HFF-Myc (cell line): ENCODE measurements around the gene KIAA0408.

Experiments used
- DNase-seq: peaks from one replicate; pipeline ENCODE4 v3.0.0-alpha.2; 2011; ENCODE audit warnings: low read depth; ENCODE audit errors: extremely low read depth
- H3K4me3 ChIP-seq: replicated peaks from 2 replicates; pipeline ENCODE4 v1.5.1; 2011; ENCODE audit warnings: low read depth, mild to moderate bottlenecking, control low read depth, low read length
- TF ChIP-seq, protein P1 (sequence below): IDR thresholded peaks from 2 replicates; pipeline ENCODE4 v1.5.1; 2012; ENCODE audit warnings: mild to moderate bottlenecking, low read depth, low read length, control low read depth; ENCODE audit errors: missing control alignments

KIAA0408 gene

GRCh38 chr6:127486934-127487333, 27.7 kb upstream of the KIAA0408 start:
- DNase-seq: no peak
- TF ChIP-seq, protein P1, sequence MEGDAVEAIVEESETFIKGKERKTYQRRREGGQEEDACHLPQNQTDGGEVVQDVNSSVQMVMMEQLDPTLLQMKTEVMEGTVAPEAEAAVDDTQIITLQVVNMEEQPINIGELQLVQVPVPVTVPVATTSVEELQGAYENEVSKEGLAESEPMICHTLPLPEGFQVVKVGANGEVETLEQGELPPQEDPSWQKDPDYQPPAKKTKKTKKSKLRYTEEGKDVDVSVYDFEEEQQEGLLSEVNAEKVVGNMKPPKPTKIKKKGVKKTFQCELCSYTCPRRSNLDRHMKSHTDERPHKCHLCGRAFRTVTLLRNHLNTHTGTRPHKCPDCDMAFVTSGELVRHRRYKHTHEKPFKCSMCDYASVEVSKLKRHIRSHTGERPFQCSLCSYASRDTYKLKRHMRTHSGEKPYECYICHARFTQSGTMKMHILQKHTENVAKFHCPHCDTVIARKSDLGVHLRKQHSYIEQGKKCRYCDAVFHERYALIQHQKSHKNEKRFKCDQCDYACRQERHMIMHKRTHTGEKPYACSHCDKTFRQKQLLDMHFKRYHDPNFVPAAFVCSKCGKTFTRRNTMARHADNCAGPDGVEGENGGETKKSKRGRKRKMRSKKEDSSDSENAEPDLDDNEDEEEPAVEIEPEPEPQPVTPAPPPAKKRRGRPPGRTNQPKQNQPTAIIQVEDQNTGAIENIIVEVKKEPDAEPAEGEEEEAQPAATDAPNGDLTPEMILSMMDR: no peak
- no peak overlapping the region for H3K4me3 ChIP-seq

DNA sequence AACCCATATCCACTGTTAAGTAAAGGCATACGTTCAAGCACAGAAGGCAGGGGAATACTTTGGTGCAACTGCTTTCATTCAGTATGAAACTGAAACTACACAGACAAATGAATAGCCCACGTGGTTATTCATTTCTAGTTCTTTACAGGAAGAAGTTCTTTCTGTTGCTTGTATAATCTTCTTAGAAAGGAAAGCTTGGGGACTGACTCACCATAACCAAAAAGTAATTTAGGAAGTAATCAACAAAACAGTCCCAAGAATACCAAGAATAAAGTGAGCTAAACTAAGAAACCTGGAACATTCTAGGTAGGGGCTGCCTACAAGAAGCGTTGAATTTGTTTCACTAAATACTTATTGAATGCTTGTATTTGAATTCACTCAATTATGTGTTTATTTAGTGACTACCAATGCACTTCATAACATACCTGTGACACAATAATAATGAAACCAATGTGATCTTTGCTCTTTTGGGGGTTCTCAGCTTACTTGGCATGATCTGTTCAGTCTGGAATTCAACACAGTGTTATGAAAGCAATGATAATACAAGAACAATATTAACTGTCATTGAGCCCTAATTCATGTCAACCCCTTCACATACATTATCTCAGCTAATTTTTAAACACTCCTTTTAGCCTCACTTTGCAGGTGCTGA, 25.1 kb upstream of the KIAA0408 start:
- H3K4me3 ChIP-seq: no peak overlapping the region
- no peak for DNase-seq
- TF ChIP-seq, protein P1: no peak

DNA sequence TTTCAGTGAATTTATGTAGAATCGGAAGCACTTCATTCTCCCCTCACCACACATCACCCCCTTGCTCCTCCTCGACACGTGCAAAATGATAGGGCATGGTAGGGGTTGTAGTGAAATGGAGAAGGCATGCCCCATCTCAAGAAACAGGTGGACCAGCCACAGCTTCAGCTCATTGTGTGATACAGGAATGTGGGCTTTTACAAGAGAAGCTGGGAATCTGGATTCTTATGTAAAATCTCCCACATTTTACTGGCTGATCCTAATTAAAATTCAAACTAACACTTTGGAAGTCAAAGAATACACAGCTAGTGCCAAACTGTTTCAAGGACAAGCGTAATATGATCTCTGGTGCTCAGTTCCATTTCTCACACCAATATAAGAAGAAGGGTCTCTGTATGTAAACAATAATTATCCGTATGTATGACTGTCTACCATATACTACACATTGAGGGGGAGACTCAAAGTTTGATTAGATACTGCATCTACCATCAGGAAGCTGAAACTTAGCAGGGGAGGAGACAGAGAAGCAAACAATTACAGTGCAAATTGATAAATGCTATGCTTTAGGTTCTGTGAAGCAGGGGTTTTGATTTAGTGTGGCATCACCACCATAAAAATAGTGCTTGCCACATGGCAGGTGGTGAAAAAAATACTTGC, 24.3 kb upstream of the KIAA0408 start:
- no peak overlapping the region for H3K4me3 ChIP-seq
- DNase-seq: no peak
- TF ChIP-seq, protein P1: no peak

DNA sequence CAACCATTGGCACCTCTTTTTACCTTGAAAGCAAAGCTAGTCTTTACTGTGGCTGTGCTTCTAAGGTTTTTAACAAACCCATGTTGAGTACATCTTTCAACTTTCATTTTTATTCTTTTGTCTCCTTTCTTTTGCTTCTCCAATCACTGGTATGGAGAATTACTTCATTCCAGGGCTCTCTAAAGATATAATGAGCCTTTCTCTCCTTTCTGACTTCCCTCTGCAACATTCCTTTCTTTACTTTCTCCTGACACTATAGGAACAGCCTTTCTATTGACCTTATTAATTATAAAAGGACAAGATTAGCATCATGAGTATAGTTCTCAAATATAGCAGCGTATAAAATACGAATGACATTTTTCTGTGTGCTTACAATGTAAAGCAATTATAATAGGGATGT, 23.1 kb upstream of the KIAA0408 start:
- TF ChIP-seq, protein P1: no peak
- no peak overlapping the region for H3K4me3 ChIP-seq
- no peak for DNase-seq

DNA sequence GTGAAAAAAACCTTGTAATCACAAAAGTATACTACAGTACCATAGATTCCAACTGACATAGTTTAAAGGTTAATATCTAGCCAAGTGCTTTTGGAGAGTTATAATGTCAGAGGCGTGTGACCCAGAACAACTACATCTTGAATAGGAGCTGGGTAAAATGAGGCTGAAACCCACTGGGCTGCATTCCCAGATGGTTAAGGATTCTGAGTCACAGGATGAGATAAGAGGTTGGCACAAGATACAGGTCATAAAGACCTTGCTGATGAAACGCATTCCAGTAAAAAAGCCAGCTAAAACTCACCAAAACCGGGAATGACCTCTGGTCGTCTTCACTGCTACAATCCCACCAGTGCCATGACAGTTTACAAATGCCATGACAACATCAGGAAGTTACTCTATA, 22.4 kb upstream of the KIAA0408 start:
- TF ChIP-seq, protein P1: no peak
- no peak overlapping the region for H3K4me3 ChIP-seq
- DNase-seq: no peak

- DNase-seq: no peak
- TF ChIP-seq, protein P1: no peak
- H3K4me3 ChIP-seq: no peak overlapping the region
Measured at GRCh38 chr6:127481111-127481510, 21.9 kb upstream of the KIAA0408 start.

GRCh38 chr6:127477658-127478057, 18.5 kb upstream of the KIAA0408 start:
- H3K4me3 ChIP-seq: no peak overlapping the region
- TF ChIP-seq, protein P1: no peak
- no peak for DNase-seq
